BLaER1 treated with 17β-estradiol and CSF1 and Interleukin-3, amounts not matched to agents 10 nM and 100 nM (cell line): ENCODE measurements around the gene TMEFF1.

Source experiments
- H3K27ac ChIP-seq, 11 experiments: shearing (Covaris generic); formaldehyde crosslinking; 2 replicates each; pipeline ENCODE4 v1.8.1; 2022
- H3K27me3 ChIP-seq, 11 experiments: shearing (Covaris generic); formaldehyde crosslinking; 2 replicates each; pipeline ENCODE4 v1.8.1; 2022
- H3K36me3 ChIP-seq, 11 experiments: shearing (Covaris generic); formaldehyde crosslinking; 2 replicates each; pipeline ENCODE4 v1.8.1; 2022
- H3K4me1 ChIP-seq, 10 experiments: shearing (Covaris generic); formaldehyde crosslinking; 2 replicates each; pipeline ENCODE4 v1.8.1; 2022
- H3K4me2 ChIP-seq, 11 experiments: shearing (Covaris generic); formaldehyde crosslinking; 2 replicates each; pipeline ENCODE4 v1.8.1; 2022
- H3K4me3 ChIP-seq, 10 experiments: shearing (Covaris generic); formaldehyde crosslinking; 2 replicates each; pipeline ENCODE4 v1.8.1; 2022
- H3K9ac ChIP-seq, 11 experiments: shearing (Covaris generic); formaldehyde crosslinking; 2 replicates each; pipeline ENCODE4 v1.8.1; 2022
- H3K9me3 ChIP-seq, 11 experiments: shearing (Covaris generic); formaldehyde crosslinking; replicated peaks in 1 of 11; 2 replicates each; pipeline ENCODE4 v1.8.1; 2022
- H4K20me1 ChIP-seq, 11 experiments: shearing (Covaris generic); formaldehyde crosslinking; 2 replicates each; pipeline ENCODE4 v1.8.1; 2022
- Cebpa-rat ChIP-seq, 11 experiments: shearing (Covaris generic); IDR thresholded peaks; 2 replicates each; pipeline ENCODE4 v1.8.1; 2022

The TMEFF1 gene

DNA sequence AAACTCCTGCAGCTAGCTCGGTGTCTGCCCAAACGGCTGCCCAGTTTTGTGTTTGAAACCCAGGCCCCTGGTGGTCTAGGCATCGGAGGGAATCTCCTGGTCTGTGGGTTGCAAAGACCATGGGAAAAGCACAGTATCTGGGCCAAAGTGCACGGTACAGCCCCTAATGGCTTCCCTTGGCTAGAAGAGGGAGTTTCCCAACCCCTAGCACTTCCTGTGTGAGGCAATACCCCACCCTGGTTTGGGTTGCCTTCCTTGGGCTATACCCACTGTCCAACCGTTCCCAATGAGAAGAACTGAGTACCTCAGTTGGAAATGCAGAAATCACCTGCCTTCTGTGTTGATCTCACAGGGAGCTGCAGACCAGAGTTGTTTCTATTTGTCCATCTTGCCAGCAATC is 146.7 kb downstream of the TMEFF1 start:
- Histone ChIP-seq H4K20me1 (no peaks in the 10 kb centered on the region), H3K27me3 (no peaks in the 10 kb centered on the region), H3K4me3 (no peak overlapping the region), H3K9ac (no peak overlapping the region), H3K36me3 (no peaks in the 10 kb centered on the region), H3K4me2 (no peak overlapping the region), H3K4me1 (0 out of 20 replicates have a peak, but pooled peaks cover 0 to 6% (median 0%) of the 10 kb centered on the region in 10 experiments), H3K27ac (no peak overlapping the region), H3K9me3 (peaks cover 30 to 37% (median 33%) of the 10 kb centered on the region in 11 experiments)
- TF ChIP-seq Cebpa-rat (IDR thresholded peaks at IDR 0.05): no peak

- no peak for TF ChIP-seq Cebpa-rat (IDR thresholded peaks at IDR 0.05)
- H3K27me3 ChIP-seq: no peaks in the 10 kb centered on the region
- H3K4me2 ChIP-seq: no peak overlapping the region
- H3K36me3 ChIP-seq: no peaks in the 10 kb centered on the region
- no peak overlapping the region for H3K9ac ChIP-seq
- H4K20me1 ChIP-seq: no peaks in the 10 kb centered on the region
- no peak overlapping the region for H3K27ac ChIP-seq
- 0 out of 20 replicates have a peak, but pooled peaks cover 0 to 6% (median 0%) of the 10 kb centered on the region in 10 experiments for H3K4me1 ChIP-seq
- H3K4me3 ChIP-seq: no peak overlapping the region
- H3K9me3 ChIP-seq: peaks cover 4 to 16% (median 10%) of the 10 kb centered on the region in 11 experiments; a peak in 21 of 22 replicates
Measured at GRCh38 chr9:100623969-100624368, 151.0 kb downstream of the TMEFF1 start.

GRCh38 chr9:100626949-100627348 is 154.0 kb downstream of the TMEFF1 start:
- no peak overlapping the region for H3K9ac ChIP-seq
- no peak for TF ChIP-seq Cebpa-rat (IDR thresholded peaks at IDR 0.05)
- H3K9me3 ChIP-seq: peaks cover 0 to 9% (median 4%) of the 10 kb centered on the region in 11 experiments; a peak in 5 of 22 replicates
- no peak overlapping the region for H3K4me2 ChIP-seq
- H4K20me1 ChIP-seq: no peaks in the 10 kb centered on the region
- H3K36me3 ChIP-seq: no peaks in the 10 kb centered on the region
- no peak overlapping the region for H3K4me3 ChIP-seq
- no peaks in the 10 kb centered on the region for H3K4me1 ChIP-seq
- H3K27me3 ChIP-seq: no peaks in the 10 kb centered on the region
- H3K27ac ChIP-seq: no peak overlapping the region
